ENCODE data around the gene C2orf49. TPM values are rescaled to one million over a fixed set of nuclear protein-coding genes. Genes with fewer than 3 reads are reported as not detected.

C2orf49 gene
- total RNA-seq, 1 donor = 18.1 TPM

GRCh38 chr2:105398336-105399206, 61.2 kb downstream of the C2orf49 start, which contains the start of gene FHL2:
Gene FHL2, minus strand, starts transcription at chr2:105399051. Its CDS starts 12,535 bp downstream, at chr2:105386516.
- H3K27ac ChIP-seq (ENCODE audit: low read depth, low read length) = peak within 1 kb of the TSS; percentile 96
- H2AFZ ChIP-seq (ENCODE audit: low read length) = peak within 1 kb of the TSS; percentile 8
- no peaks in the 10 kb centered on the region for H3K27me3 ChIP-seq (ENCODE audit: insufficient read depth, low read length)
- peaks cover 42% of the 10 kb centered on the region for H3K36me3 ChIP-seq (ENCODE audit: insufficient read depth, low read length)
- peak; percentile 36 for TF ChIP-seq CTCF (IDR thresholded peaks at IDR 0.05; ENCODE audit: extremely low read depth, low read depth, low read length)
- H4K20me1 ChIP-seq (ENCODE audit: insufficient read depth, low read length) = peaks cover 14% of the 10 kb centered on the region
- DNase-seq (ENCODE audit: insufficient read length, low spot score, missing footprints) = peak; percentile 92
- peaks cover 68% of the 10 kb centered on the region for H3K79me2 ChIP-seq (ENCODE audit: insufficient read depth, low read length)
- H3K4me2 ChIP-seq (ENCODE audit: insufficient read depth, low read length) = peak within 1 kb of the TSS; percentile 97
- H3K4me3 ChIP-seq (ENCODE audit: insufficient read depth, low read length) = peak within 1 kb of the TSS; percentile 78
- peaks cover 42% of the 10 kb centered on the region for H3K4me1 ChIP-seq (ENCODE audit: insufficient read depth, low read length)
- H3K9me3 ChIP-seq (ENCODE audit: low read depth, low read length) = no peaks in the 10 kb centered on the region

Other genes starting within 250 kb of the C2orf49 start
- not detected in 2 replicates for gene GPR45, start 95.8 kb upstream of the C2orf49 start, total RNA-seq
- 32.6 and 32.7 TPM in 2 replicates for gene TGFBRAP1, start 7.8 kb upstream of the C2orf49 start, total RNA-seq
- 566 and 568 TPM in 2 replicates for gene FHL2, start 61.5 kb downstream of the C2orf49 start, total RNA-seq